Measurements from ENCODE around the gene KCNE3.

- no peak for TF ChIP-seq CTCF (IDR thresholded peaks at IDR 0.05 in 2 of 3, conservative IDR thresholded peaks at IDR 0.05 in 1 of 3; ENCODE audit: borderline replicate concordance in 1 of 3, insufficient read depth in 1 of 3, low read depth in 2 of 3, low read length in 2 of 3)
- no peak for TF ChIP-seq EZH2 (IDR thresholded peaks at IDR 0.05)
Measured at GRCh38 chr11:74478877-74479731, 11.8 kb upstream of the KCNE3 start.

Data from HCT116 (cell line).